Measurements from ENCODE around the gene PIAS1. TPM values are rescaled to one million over a fixed set of nuclear protein-coding genes. Genes with fewer than 3 reads are reported as not detected.

Gene PIAS1
- total RNA-seq, 2 donors from 2014 or later, result 24.1 to 63.3 TPM

DNA sequence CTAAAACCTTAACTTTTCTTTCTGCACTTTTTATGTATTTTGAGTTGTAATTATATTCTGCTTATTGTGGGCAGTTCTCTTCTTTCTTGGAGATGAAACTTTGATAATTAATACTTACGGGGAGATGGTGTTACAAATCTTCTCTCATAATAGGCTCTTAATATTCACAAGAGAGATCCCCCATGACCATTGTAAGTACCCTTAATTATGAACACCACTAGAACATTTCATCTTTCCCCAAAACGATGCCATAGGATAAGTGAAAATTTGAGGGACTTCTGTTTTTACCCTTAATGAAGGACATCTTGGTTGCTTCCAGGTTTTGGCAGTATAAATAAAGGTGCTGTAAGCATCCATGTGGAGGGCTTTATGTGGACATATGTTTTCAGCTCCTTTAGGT is 60.7 kb downstream of the PIAS1 start:
- H3K4me3 ChIP-seq, result no peak overlapping the region
- TF ChIP-seq POLR2A (IDR thresholded peaks at IDR 0.05), result no peak
- TF ChIP-seq, protein P1, sequence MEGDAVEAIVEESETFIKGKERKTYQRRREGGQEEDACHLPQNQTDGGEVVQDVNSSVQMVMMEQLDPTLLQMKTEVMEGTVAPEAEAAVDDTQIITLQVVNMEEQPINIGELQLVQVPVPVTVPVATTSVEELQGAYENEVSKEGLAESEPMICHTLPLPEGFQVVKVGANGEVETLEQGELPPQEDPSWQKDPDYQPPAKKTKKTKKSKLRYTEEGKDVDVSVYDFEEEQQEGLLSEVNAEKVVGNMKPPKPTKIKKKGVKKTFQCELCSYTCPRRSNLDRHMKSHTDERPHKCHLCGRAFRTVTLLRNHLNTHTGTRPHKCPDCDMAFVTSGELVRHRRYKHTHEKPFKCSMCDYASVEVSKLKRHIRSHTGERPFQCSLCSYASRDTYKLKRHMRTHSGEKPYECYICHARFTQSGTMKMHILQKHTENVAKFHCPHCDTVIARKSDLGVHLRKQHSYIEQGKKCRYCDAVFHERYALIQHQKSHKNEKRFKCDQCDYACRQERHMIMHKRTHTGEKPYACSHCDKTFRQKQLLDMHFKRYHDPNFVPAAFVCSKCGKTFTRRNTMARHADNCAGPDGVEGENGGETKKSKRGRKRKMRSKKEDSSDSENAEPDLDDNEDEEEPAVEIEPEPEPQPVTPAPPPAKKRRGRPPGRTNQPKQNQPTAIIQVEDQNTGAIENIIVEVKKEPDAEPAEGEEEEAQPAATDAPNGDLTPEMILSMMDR (IDR thresholded peaks at IDR 0.05), result no peak
- H3K27ac ChIP-seq, result peak overlapping the region in 3 of 4 donors; percentile 14 to 70 (median 47)
- H3K9me3 ChIP-seq, result no peaks in the 10 kb centered on the region
- WGBS, 2 donors, result 18 to 35% methylated on average over 2 of the region's 2 CpGs
- H3K4me1 ChIP-seq, result peaks cover 23% of the 10 kb centered on the region
- intact Hi-C loops (cut with DNase I), result no loop called here
- no peak for DNase-seq
- ATAC-seq, result no peak
- no peaks in the 10 kb centered on the region for H3K36me3 ChIP-seq (replicated peaks in 1 of 2; ENCODE audit: insufficient read depth in 1 of 2, low read depth in 2 of 2)
- H3K27me3 ChIP-seq, result no peaks in the 10 kb centered on the region

DNA sequence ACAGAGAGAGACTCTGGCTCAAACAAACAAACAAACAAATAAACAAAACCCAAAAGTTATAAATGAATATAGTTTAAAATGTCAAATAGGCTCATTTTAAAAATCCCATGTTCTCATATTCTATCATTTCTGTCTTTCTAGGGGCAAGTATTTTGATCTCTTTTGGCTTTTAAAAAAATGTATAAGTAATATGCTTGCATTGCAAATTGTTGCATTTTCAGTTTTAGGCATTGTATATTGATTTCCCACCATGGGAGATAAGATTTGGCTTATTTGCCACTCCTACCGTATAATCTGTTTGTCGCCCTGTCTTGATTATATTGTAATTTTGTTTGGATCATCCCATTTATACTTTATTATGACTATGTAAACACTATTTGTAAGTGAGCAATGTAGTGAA is 70.6 kb downstream of the PIAS1 start:
- Histone ChIP-seq H3K4me1 (peaks cover 13% of the 10 kb centered on the region), H3K27me3 (no peaks in the 10 kb centered on the region), H3K36me3 (replicated peaks in 1 of 2; ENCODE audit: insufficient read depth in 1 of 2, low read depth in 2 of 2) (no peaks in the 10 kb centered on the region), H3K9me3 (no peaks in the 10 kb centered on the region), H3K27ac (no peak overlapping the region), H3K4me3 (no peak overlapping the region)
- DNase-seq (no peak), ATAC-seq (no peak)
- WGBS, 2 donors, result 28 to 49% methylated on average over 2 of the region's 2 CpGs
- TF ChIP-seq, protein P1 (IDR thresholded peaks at IDR 0.05), result no peak
- no peak for TF ChIP-seq POLR2A (IDR thresholded peaks at IDR 0.05)
- intact Hi-C loops (cut with DNase I), result no loop called here

DNA sequence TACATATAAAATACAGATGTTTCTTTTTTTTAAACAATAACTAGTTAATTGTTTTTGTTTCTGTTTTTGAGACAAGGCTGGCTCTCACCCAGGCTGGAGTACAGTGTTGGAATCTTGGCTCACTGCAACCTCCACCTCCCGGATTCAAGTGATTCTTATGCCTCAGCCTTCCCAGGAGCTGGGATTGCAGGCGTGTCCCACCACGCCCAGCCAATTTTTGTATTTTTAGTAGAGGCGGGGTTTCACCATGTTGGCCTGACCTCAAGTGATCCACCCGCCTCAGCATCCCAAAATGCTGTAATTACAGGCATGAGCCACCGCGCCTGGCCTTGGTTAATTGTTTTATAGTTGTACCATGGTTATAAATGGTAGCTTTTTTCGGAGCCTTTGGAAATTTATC is 72.3 kb downstream of the PIAS1 start:
- no peaks in the 10 kb centered on the region for H3K27me3 ChIP-seq
- TF ChIP-seq, protein P1 (IDR thresholded peaks at IDR 0.05), result no peak
- H3K9me3 ChIP-seq, result no peaks in the 10 kb centered on the region
- peaks cover 19% of the 10 kb centered on the region for H3K4me1 ChIP-seq
- no peaks in the 10 kb centered on the region for H3K36me3 ChIP-seq (replicated peaks in 1 of 2; ENCODE audit: insufficient read depth in 1 of 2, low read depth in 2 of 2)
- no peak overlapping the region for H3K4me3 ChIP-seq
- intact Hi-C loops (cut with DNase I), result no loop called here
- ATAC-seq, result no peak
- 65 to 68% methylated on average over 8 of the region's 8 CpGs for WGBS, 2 donors
- no peak for DNase-seq
- H3K27ac ChIP-seq, result no peak overlapping the region

DNA sequence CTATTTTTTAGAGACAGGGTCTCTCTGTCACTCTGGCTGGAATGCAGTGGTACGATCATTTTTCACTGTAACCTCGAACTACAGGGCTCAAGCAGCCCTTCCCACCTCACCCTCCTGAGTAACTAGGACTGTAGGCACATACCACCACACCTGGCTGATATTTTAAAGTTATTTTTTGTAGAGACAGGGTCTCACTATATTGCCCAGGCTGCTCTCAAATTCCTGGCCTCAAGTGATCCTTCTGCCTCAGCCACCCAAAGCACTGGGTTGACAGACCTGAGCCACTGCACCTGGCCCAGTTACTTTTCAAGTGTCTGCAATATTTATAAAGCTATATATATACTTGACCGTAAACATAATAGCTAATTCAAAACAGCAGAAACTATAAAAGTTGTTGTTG is 75.0 kb downstream of the PIAS1 start:
- Histone ChIP-seq H3K36me3 (replicated peaks in 1 of 2; ENCODE audit: insufficient read depth in 1 of 2, low read depth in 2 of 2) (no peaks in the 10 kb centered on the region), H3K4me3 (no peak overlapping the region), H3K27me3 (no peaks in the 10 kb centered on the region), H3K9me3 (no peaks in the 10 kb centered on the region), H3K4me1 (peaks cover 19% of the 10 kb centered on the region), H3K27ac (no peak overlapping the region)
- WGBS, 2 donors, result 46 to 53% methylated on average over 3 of the region's 3 CpGs
- TF ChIP-seq, protein P1 (IDR thresholded peaks at IDR 0.05), result no peak
- no peak for TF ChIP-seq POLR2A (IDR thresholded peaks at IDR 0.05)
- ATAC-seq, result no peak
- intact Hi-C loops (cut with DNase I), result no loop called here
- no peak for DNase-seq

DNA sequence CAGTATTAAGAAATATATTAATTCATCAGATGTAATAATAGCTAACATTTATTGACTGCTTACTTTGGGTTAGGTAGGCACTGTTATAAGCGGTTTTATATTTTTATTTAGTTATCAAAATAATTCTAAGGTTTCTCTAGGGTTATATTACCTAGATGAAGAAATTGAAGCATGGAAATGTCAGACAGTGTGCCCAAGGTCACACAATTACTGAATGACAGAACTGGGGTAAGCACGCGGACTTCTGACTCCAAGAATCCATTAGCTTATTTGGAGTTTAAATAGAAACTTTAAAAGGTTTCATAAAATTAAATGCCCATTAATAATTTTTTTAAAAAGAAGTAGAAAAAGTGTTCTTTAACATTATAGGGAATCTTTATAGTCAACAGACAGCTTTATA is 76.7 kb downstream of the PIAS1 start:
- no peaks in the 10 kb centered on the region for H3K27me3 ChIP-seq
- H3K9me3 ChIP-seq, result no peaks in the 10 kb centered on the region
- peak; percentile 56 for ATAC-seq
- TF ChIP-seq, protein P1 (IDR thresholded peaks at IDR 0.05), result no peak
- TF ChIP-seq POLR2A (IDR thresholded peaks at IDR 0.05), result no peak
- peak in 2 of 4 donors; percentile 15 to 33 for DNase-seq
- peaks cover 19% of the 10 kb centered on the region for H3K4me1 ChIP-seq
- WGBS, 2 donors, result 16 to 23% methylated on average over 3 of the region's 3 CpGs
- H3K36me3 ChIP-seq (replicated peaks in 1 of 2; ENCODE audit: insufficient read depth in 1 of 2, low read depth in 2 of 2), result no peaks in the 10 kb centered on the region
- intact Hi-C loops (cut with DNase I), result no loop called here
- no peak overlapping the region for H3K4me3 ChIP-seq
- no peak overlapping the region for H3K27ac ChIP-seq

All from body of pancreas (tissue), 4 donors.